ENCODE data around the gene CYP46A1.

DNA sequence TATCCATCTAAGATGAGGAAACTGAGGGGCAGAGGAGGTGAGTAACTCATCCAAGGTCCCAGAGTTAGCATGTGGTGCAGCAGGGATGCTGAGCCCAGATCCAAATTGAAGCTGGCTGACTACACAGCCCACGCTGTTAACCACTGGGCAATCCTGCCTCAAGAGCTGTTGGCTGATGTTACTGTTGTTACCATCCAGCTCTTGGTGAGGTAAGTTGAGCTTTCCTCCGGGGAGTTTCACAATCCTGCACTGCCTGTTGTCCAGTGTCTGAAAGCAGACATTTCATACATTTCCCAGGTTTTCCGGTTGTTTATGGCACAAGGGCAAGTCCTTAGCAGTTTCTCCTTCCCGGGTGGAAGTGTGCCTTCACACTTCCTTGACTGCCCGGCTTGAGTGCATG is 14.5 kb downstream of the CYP46A1 start:
- TF ChIP-seq, protein P1, sequence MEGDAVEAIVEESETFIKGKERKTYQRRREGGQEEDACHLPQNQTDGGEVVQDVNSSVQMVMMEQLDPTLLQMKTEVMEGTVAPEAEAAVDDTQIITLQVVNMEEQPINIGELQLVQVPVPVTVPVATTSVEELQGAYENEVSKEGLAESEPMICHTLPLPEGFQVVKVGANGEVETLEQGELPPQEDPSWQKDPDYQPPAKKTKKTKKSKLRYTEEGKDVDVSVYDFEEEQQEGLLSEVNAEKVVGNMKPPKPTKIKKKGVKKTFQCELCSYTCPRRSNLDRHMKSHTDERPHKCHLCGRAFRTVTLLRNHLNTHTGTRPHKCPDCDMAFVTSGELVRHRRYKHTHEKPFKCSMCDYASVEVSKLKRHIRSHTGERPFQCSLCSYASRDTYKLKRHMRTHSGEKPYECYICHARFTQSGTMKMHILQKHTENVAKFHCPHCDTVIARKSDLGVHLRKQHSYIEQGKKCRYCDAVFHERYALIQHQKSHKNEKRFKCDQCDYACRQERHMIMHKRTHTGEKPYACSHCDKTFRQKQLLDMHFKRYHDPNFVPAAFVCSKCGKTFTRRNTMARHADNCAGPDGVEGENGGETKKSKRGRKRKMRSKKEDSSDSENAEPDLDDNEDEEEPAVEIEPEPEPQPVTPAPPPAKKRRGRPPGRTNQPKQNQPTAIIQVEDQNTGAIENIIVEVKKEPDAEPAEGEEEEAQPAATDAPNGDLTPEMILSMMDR (conservative IDR thresholded peaks at IDR 0.05 in 1 of 2, IDR thresholded peaks at IDR 0.05 in 1 of 2; ENCODE audit: low read depth in 1 of 2, low read length in 2 of 2) = no peak
- TF ChIP-seq EZH2 (IDR thresholded peaks at IDR 0.05; ENCODE audit: low read length, missing control alignments) = no peak
